WERI-Rb-1 (cell line): Measurements from ENCODE around the gene ABAT.

Experiments used
- DNase-seq: peaks from one replicate; pipeline ENCODE4 v3.0.0-alpha.2; 2020
- H3K27ac ChIP-seq: fragments of 250-450 bp; sonication (Bioruptor Pico); 2 replicates; pipeline ENCODE4 v1.5.1; 2020; ENCODE audit warnings: mild to moderate bottlenecking, moderate library complexity
- H3K27me3 ChIP-seq: fragments of 250-450 bp; sonication (Bioruptor Pico); 2 replicates; pipeline ENCODE4 v1.5.1; 2021; ENCODE audit warnings: mild to moderate bottlenecking, low read depth, moderate library complexity; ENCODE audit not compliant: insufficient read depth, severe bottlenecking
- H3K36me3 ChIP-seq: fragments of 250-450 bp; sonication (Bioruptor Pico); 2 replicates; pipeline ENCODE4 v1.5.1; 2020; ENCODE audit warnings: mild to moderate bottlenecking, moderate library complexity
- H3K4me3 ChIP-seq: 2 replicates; pipeline ENCODE4 v1.5.1; 2011; ENCODE audit warnings: low read depth, mild to moderate bottlenecking, control low read depth, low read length
- H3K9me3 ChIP-seq: fragments of 250-450 bp; sonication (Bioruptor Pico); 2 replicates; pipeline ENCODE4 v1.5.1; 2021; ENCODE audit warnings: mild to moderate bottlenecking, moderate library complexity; ENCODE audit not compliant: severe bottlenecking
- TF ChIP-seq, protein P1 (sequence below): IDR thresholded peaks from 2 replicates; pipeline ENCODE4 v1.5.1; 2011; ENCODE audit warnings: low read depth, mild to moderate bottlenecking, control low read depth, inconsistent platforms, low read length

ABAT gene

DNA sequence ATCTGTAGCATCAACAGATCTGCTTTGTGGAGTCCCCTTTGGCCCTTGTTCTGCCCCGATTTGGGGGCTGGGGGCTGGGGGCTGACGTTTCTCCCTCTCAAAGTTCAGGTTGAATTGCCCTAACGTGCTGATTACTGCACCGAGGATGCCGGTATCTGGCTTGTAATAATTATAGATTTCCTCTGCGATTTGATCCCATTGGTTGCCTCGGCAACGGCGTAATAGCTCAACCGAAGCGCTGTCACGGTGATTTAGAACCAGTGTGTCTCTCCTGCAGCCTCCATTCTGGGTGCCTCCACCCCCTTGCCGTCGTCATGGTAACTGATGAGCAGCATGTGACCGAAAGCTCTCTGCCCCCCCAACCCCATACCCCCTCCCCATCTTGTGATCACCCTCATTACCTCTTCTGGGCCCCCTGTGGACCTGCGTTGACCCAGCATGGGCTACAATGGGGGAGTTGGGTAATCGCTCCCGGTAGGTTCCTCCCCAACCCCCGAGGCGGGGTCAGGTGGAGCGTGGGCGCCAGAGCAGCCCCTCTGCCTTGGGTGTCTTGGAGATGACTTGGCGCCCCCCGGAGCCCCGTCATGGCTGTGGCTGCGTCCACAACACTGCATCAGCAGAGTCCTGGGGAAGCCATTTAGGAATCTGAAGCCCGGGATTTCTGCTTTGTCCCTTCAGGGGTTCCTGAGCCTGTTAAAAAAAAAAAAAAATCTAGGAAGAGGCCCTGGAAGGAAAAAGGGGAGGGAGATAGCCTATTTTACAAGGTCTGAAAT is 38.4 kb downstream of the ABAT start:
- no peak overlapping the region for H3K27ac ChIP-seq
- no peak overlapping the region for H3K4me3 ChIP-seq
- no peaks in the 10 kb centered on the region for H3K36me3 ChIP-seq
- H3K9me3 ChIP-seq: no peaks in the 10 kb centered on the region
- H3K27me3 ChIP-seq: peaks cover 16% of the 10 kb centered on the region
- DNase-seq: peak; percentile 22
- TF ChIP-seq, protein P1, sequence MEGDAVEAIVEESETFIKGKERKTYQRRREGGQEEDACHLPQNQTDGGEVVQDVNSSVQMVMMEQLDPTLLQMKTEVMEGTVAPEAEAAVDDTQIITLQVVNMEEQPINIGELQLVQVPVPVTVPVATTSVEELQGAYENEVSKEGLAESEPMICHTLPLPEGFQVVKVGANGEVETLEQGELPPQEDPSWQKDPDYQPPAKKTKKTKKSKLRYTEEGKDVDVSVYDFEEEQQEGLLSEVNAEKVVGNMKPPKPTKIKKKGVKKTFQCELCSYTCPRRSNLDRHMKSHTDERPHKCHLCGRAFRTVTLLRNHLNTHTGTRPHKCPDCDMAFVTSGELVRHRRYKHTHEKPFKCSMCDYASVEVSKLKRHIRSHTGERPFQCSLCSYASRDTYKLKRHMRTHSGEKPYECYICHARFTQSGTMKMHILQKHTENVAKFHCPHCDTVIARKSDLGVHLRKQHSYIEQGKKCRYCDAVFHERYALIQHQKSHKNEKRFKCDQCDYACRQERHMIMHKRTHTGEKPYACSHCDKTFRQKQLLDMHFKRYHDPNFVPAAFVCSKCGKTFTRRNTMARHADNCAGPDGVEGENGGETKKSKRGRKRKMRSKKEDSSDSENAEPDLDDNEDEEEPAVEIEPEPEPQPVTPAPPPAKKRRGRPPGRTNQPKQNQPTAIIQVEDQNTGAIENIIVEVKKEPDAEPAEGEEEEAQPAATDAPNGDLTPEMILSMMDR: no peak

DNA sequence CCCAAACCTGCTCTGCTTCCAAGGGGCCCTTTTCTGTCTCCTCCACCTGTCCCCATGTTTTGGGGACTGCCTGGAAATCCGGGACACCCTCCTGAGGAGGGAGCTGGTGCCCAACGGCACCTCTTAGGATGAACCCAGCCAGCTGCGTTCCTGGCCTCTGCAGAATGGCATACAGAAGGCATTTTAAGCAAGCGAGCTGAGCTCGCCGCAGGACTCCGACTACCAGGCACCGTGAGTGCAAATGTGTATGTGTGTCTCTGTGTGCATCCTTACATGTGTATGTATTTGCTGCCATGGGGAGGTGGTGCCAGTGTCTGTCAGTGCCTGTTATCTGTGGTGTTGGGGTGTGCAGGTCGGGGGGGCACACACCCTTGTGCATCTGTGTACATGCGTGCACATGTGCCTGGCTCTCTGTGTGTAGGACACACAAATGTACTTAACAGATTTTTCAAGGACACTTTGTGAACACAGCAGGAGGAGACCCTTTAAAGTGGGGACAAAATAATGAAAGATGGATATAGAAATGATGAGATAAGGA is 39.3 kb downstream of the ABAT start:
- H3K36me3 ChIP-seq: no peaks in the 10 kb centered on the region
- H3K27me3 ChIP-seq: peaks cover 13% of the 10 kb centered on the region
- no peak for DNase-seq
- no peak overlapping the region for H3K27ac ChIP-seq
- TF ChIP-seq, protein P1: no peak
- H3K9me3 ChIP-seq: no peaks in the 10 kb centered on the region
- H3K4me3 ChIP-seq: no peak overlapping the region

DNA sequence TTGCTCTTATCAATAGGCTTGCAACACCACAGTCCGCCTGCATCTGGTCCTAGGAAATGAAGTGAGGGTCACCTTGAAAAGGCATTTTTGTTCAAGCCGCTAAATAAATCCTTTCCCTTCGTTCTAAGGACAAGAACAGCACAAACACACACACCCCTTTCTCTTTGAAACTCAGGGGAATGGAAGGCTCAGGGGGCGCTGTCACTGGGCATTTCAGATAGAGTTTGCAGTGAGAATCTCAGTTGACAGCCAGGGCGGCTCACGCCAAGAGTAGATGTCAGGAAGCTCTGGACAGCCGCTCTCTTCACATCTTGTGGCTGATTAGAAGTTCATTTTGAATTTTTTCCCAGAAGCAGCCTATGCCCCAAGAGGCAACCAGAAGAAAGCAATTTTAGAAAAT is 39.8 kb downstream of the ABAT start:
- Histone ChIP-seq H3K4me3 (no peak overlapping the region), H3K36me3 (no peaks in the 10 kb centered on the region), H3K27ac (no peak overlapping the region), H3K27me3 (peaks cover 13% of the 10 kb centered on the region), H3K9me3 (no peaks in the 10 kb centered on the region)
- TF ChIP-seq, protein P1: no peak
- no peak for DNase-seq

- H3K27me3 ChIP-seq: peaks cover 17% of the 10 kb centered on the region
- TF ChIP-seq, protein P1: no peak
- H3K36me3 ChIP-seq: no peaks in the 10 kb centered on the region
- no peak overlapping the region for H3K4me3 ChIP-seq
- no peak for DNase-seq
- no peak overlapping the region for H3K27ac ChIP-seq
- H3K9me3 ChIP-seq: no peaks in the 10 kb centered on the region
These were observed 40.4 kb downstream of the ABAT start for GRCh38 chr16:8714807-8715206.

DNA sequence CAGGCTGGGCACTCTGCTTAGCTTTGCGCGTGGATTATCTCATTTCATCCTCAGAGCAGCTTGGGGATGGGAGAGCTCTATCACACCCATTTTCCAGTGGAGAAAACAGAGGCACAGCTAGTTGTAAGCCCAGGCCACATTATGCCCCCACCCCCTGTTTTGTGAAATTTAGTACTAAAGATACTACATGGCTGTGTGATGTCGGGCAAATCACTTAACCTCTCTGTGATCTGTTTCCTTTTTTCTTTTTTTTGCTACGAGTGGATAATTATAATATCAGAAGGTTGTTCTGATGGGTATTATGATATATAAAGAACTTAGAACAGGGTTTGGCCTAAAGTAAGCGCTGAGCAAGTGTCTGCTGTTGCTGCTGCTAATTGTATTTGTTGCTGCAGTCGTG is 41.6 kb downstream of the ABAT start:
- no peak overlapping the region for H3K27ac ChIP-seq
- no peaks in the 10 kb centered on the region for H3K36me3 ChIP-seq
- H3K9me3 ChIP-seq: no peaks in the 10 kb centered on the region
- no peak for DNase-seq
- TF ChIP-seq, protein P1: no peak
- H3K4me3 ChIP-seq: no peak overlapping the region
- peaks cover 17% of the 10 kb centered on the region for H3K27me3 ChIP-seq

DNA sequence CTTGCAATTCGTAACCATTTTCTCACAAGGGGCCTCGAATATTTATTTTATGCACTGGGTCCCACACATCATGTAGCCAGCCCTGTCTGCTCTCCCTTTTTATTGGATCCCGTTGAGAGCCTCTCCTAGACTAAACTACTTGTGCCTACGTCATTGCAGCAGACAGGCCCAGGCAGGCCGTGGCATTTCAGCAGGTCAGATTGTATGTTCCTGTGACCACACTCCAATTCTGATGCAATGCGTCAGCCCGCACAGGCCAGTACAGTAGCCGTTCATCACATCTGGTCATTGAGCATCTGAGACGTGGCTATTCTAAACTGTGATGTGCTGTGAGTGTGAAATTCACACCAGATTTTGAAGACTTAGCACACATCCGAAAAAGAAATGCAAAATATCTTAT is 42.2 kb downstream of the ABAT start:
- H3K4me3 ChIP-seq: no peak overlapping the region
- TF ChIP-seq, protein P1: no peak
- no peak for DNase-seq
- no peaks in the 10 kb centered on the region for H3K9me3 ChIP-seq
- H3K36me3 ChIP-seq: no peaks in the 10 kb centered on the region
- peaks cover 17% of the 10 kb centered on the region for H3K27me3 ChIP-seq
- H3K27ac ChIP-seq: no peak overlapping the region
